Suprapubic skin (tissue), 4 donors: ENCODE measurements around the gene NTF4.
"Not testable (repeated sequence)": the region's sequence is repeated elsewhere in the genome, so short reads cannot be mapped to it uniquely, and the experiment has no call there.

Experiments
- POLR2A ChIP-seq, 2 donors: fragments of 450-650 bp; IDR thresholded peaks; one replicate each; pipeline ENCODE4 v1.6.1; 2017; ENCODE audit warnings: antibody characterized with exemption in 2 of 2, mild to moderate bottlenecking in 2 of 2, moderate library complexity in 2 of 2
- POLR2AphosphoS5 ChIP-seq, 3 donors: sonication (generic); formaldehyde crosslinking; IDR thresholded peaks; one replicate each; pipeline ENCODE4 v1.6.1; 2017; ENCODE audit warnings: antibody characterized with exemption in 3 of 3
- TF ChIP-seq, protein P1 (sequence below), 2 donors: fragments of 200-600 bp in 1 of 2; fragments of 450-650 bp in 1 of 2; sonication (generic) in 1 of 2; IDR thresholded peaks; one replicate each; pipeline ENCODE4 v1.5.1; 2016 to 2019; ENCODE audit warnings: antibody characterized with exemption in 2 of 2, mild to moderate bottlenecking in 1 of 2, moderate library complexity in 1 of 2

DNA sequence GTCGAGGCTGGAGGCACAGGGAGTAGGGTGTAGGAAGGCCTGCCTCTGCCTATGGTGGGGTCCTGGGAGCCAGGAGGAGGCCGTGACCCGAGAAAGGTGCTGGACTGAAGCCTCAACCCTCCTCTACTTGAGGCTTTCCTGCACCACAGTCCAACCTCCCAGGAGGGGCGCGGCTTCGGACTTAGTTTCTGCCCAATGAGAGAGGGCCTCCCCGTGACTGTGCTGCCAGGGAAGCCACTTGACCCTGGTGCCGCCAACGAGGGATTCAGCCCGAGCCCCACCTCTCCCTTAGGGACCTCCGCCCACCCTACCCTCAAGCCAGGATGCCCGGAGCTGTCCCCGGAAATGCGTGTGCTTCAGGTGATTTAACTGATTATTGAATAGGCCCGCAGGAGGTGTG lies 40.4 kb downstream of the NTF4 start, which contains the start of gene CGB3:
- not testable (repeated sequence) for TF ChIP-seq POLR2A, POLR2AphosphoS5 (IDR thresholded peaks at IDR 0.05)
- TF ChIP-seq, protein P1, sequence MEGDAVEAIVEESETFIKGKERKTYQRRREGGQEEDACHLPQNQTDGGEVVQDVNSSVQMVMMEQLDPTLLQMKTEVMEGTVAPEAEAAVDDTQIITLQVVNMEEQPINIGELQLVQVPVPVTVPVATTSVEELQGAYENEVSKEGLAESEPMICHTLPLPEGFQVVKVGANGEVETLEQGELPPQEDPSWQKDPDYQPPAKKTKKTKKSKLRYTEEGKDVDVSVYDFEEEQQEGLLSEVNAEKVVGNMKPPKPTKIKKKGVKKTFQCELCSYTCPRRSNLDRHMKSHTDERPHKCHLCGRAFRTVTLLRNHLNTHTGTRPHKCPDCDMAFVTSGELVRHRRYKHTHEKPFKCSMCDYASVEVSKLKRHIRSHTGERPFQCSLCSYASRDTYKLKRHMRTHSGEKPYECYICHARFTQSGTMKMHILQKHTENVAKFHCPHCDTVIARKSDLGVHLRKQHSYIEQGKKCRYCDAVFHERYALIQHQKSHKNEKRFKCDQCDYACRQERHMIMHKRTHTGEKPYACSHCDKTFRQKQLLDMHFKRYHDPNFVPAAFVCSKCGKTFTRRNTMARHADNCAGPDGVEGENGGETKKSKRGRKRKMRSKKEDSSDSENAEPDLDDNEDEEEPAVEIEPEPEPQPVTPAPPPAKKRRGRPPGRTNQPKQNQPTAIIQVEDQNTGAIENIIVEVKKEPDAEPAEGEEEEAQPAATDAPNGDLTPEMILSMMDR (IDR thresholded peaks at IDR 0.05) = not testable (repeated sequence)
